K562 (cell line): ENCODE results near the gene ARHGAP42. TPM values are rescaled to one million over a fixed set of nuclear protein-coding genes. Genes with fewer than 3 reads are reported as not detected.

Source experiments
- ATAC-seq: fragments of 200-7000 bp; cut with Tn5 transposase; 3 replicates; pipeline ENCODE4 v1.9.1; 2020; ENCODE audit warnings: moderate library complexity
- BruUV-seq: library from RNA; stranded (reverse); fragments of 400-500 nt; replicated peaks from 2 replicates; lab custom pipeline; 2021; lab: Mats Ljungman, UMichigan
- CTCF ChIA-PET: fragments of 300-600 bp; formaldehyde crosslinking; extraction: SDS; loops from one replicate; lab custom pipeline; 2021; ENCODE audit warnings: low intra/inter-chr PET ratio; lab: Yijun Ruan, JAX
- POLR2A ChIA-PET: fragments of 300-600, 350-650 bp; sonication (Branson Sonifier 250); formaldehyde crosslinking; extraction: SDS; loops from one replicate; lab custom pipeline; 2021; ENCODE audit warnings: antibody characterized with exemption, inconsistent platforms; lab: Yijun Ruan, JAX
- DNase-seq, 4 experiments: peaks; one replicate each; pipeline versions ENCODE4 v3.0.0 to v3.0.0-alpha.2; 2011 to 2018; ENCODE audit warnings: low spot score in 3 of 4, mixed read lengths in 3 of 4; ENCODE audit errors: extremely low read depth in 1 of 4
- FAIRE-seq: peaks from 2 replicates; lab custom pipeline; 2011; peaks lifted over from hg19 to GRCh38; lab: Jason Lieb, UNC
- H2AFZ ChIP-seq: 2 replicates; pipeline ENCODE4 v1.6.0; 2011; ENCODE audit warnings: low read depth, low read length, control low read depth, inconsistent platforms
- H3K27ac ChIP-seq: fragments of 200-600 bp; 3 replicates; pipeline ENCODE4 v1.8.0; 2011; ENCODE audit warnings: low read depth, mild to moderate bottlenecking, control low read depth, inconsistent platforms, low read length, moderate library complexity, mixed read lengths; ENCODE audit errors: extremely low read depth
- H3K27me3 ChIP-seq, 2 experiments: fragments of 300-600 bp in 1 of 2; 2 replicates in 1 of 2; 3 replicates in 1 of 2; pipeline versions ENCODE4 v1.6.0 to v1.8.0; 2011; ENCODE audit warnings: inconsistent platforms in 2 of 2, low read length in 2 of 2, mild to moderate bottlenecking in 1 of 2, mixed read lengths in 1 of 2, moderate library complexity in 1 of 2; ENCODE audit not compliant: control insufficient read depth in 2 of 2, insufficient read depth in 2 of 2
- H3K36me3 ChIP-seq: fragments of 300-600 bp; 3 replicates; pipeline ENCODE4 v1.8.0; 2011; ENCODE audit warnings: mild to moderate bottlenecking, low read length, inconsistent platforms; ENCODE audit not compliant: control insufficient read depth, insufficient read depth
- H3K4me1 ChIP-seq, 2 experiments: fragments of 200-600 bp in 1 of 2; replicated peaks in 1 of 2; 2 replicates in 1 of 2; 3 replicates in 1 of 2; pipeline versions ENCODE4 v1.5.1 to v1.8.0; 2011; ENCODE audit warnings: inconsistent platforms in 2 of 2, low read length in 2 of 2, mild to moderate bottlenecking in 1 of 2, mixed read lengths in 1 of 2, moderate library complexity in 1 of 2; ENCODE audit not compliant: control insufficient read depth in 2 of 2, insufficient read depth in 2 of 2
- H3K4me2 ChIP-seq: 2 replicates; pipeline ENCODE4 v1.6.1; 2011; ENCODE audit warnings: low read length, control low read depth, inconsistent platforms, mixed read lengths; ENCODE audit not compliant: insufficient read depth
- H3K4me3 ChIP-seq: fragments of 200-600 bp; sonication (generic), shearing (Covaris generic); 2 replicates; pipeline ENCODE4 v1.5.1; 2016; ENCODE audit warnings: control low read depth, inconsistent platforms
- H3K79me2 ChIP-seq: fragments of 200-600 bp; 3 replicates; pipeline ENCODE4 v1.8.0; 2011; ENCODE audit warnings: low read length, inconsistent platforms; ENCODE audit not compliant: control insufficient read depth, insufficient read depth
- H3K9ac ChIP-seq, 2 experiments: 2 replicates each; pipeline versions ENCODE4 v1.6.0 to v1.6.1; 2011; ENCODE audit warnings: low read depth in 2 of 2, low read length in 2 of 2, control low read depth in 1 of 2, inconsistent platforms in 1 of 2, mild to moderate bottlenecking in 1 of 2, mixed read lengths in 1 of 2; ENCODE audit not compliant: insufficient read depth in 1 of 2
- H3K9me1 ChIP-seq: one replicate; pipeline ENCODE4 v1.6.0; 2011; ENCODE audit warnings: inconsistent platforms, mild to moderate bottlenecking, low read length, moderate library complexity; ENCODE audit not compliant: control insufficient read depth, insufficient read depth
- H3K9me3 ChIP-seq: replicated peaks from 2 replicates; pipeline ENCODE4 v1.5.1; 2011; ENCODE audit warnings: low read depth, low read length, inconsistent platforms; ENCODE audit not compliant: control insufficient read depth, insufficient read depth
- H4K20me1 ChIP-seq: replicated peaks from 2 replicates; pipeline ENCODE4 v1.6.1; 2011; ENCODE audit warnings: low read length, inconsistent platforms, mixed read lengths; ENCODE audit not compliant: control insufficient read depth, insufficient read depth
- ETV6 ChIP-seq, 3 experiments: fragments of 150-350 bp in 1 of 3; sonication (generic) in 1 of 3; formaldehyde crosslinking in 1 of 3; IDR thresholded peaks; 2 replicates each; pipeline versions ENCODE4 v1.6.1 to v1.8.0; 2014 to 2022; ENCODE audit warnings: borderline replicate concordance in 2 of 3, low read depth in 2 of 3, antibody characterized with exemption in 1 of 3, low read length in 1 of 3, mild to moderate bottlenecking in 1 of 3, missing genetic modification reagents in 1 of 3
- PHF8 ChIP-seq: fragments of 200-600 bp; sonication (generic); IDR thresholded peaks from 2 replicates; pipeline ENCODE4 v1.6.1; 2012; ENCODE audit warnings: mixed run types, mild to moderate bottlenecking, inconsistent platforms, low read length, moderate library complexity, borderline replicate concordance
- ZBTB34 ChIP-seq: fragments of 250-450 bp; sonication (Bioruptor Pico); IDR thresholded peaks from 2 replicates; pipeline ENCODE4 v1.8.0; 2021; ENCODE audit warnings: mild to moderate bottlenecking, moderate library complexity
- WGBS: fragments of 100-300 bp; shearing (Covaris generic); methylation state at CpG from one replicate; pipeline ENCODE4 v1.1.6; 2016; ENCODE audit warnings: low coverage, mixed read lengths; ENCODE audit not compliant: insufficient coverage; ENCODE audit errors: missing lambda C conversion rate; 5-methylcytosine and 5-hydroxymethylcytosine counted together
- in situ Hi-C: fragments of 300-500 bp; cut with MboI; formaldehyde crosslinking; loops from 4 replicates; pipeline ENCODE4 v1.15.0; 2018; ENCODE audit warnings: inconsistent platforms, mixed read lengths
- intact Hi-C: fragments of 100-400 bp; cut with micrococcal nuclease; formaldehyde crosslinking; loops from 2 replicates; pipeline ENCODE4 v1.14.2; 2022
- polyA plus RNA-seq, 8 experiments: library from polyadenylated mRNA; depleted of rRNA in 4 of 8; stranded (reverse) in 5 of 8; unstranded in 3 of 8; fragments of >200 nt; fragmentation: Nextera tagmentation in 2 of 8; fragmentation: Illumina TruSeq in 1 of 8; extraction: Ambion mirVana in 2 of 8; extraction: Trizol in 1 of 8; gene quantifications; 2 replicates each; pipeline versions ENCODE4 v1.2.1 to v1.2.3, GENCODE V29; 2011 to 2014; ENCODE audit warnings: inconsistent platforms in 1 of 8, missing spikeins in 1 of 8
- total RNA-seq, 7 experiments: library from RNA; depleted of rRNA in 6 of 7; stranded (reverse); fragments of >200 nt in 6 of 7; fragmentation: Illumina TruSeq in 2 of 7; extraction: Trizol in 2 of 7; gene quantifications; 2 replicates each; pipeline versions ENCODE4 v1.2.1 to v1.2.3, GENCODE V29; 2011 to 2021; ENCODE audit warnings: low replicate concordance in 1 of 7
- TF ChIP-seq, protein P1 (sequence below), 2 experiments: fragments of 450-650 bp in 1 of 2; IDR thresholded peaks; 2 replicates each; pipeline ENCODE4 v1.6.1; 2011 to 2017; ENCODE audit warnings: low read depth in 2 of 2, antibody characterized with exemption in 1 of 2, borderline replicate concordance in 1 of 2, low read length in 1 of 2, mild to moderate bottlenecking in 1 of 2, mixed read lengths in 1 of 2; ENCODE audit not compliant: control insufficient read depth in 1 of 2

ARHGAP42 gene
- total and polyA plus RNA-seq, 9 of the 15 experiments (the other 6 are each of a cell fraction or from before 2014, with no cell fraction given) = 0.95 to 6.1 (median 2.4) TPM

DNA sequence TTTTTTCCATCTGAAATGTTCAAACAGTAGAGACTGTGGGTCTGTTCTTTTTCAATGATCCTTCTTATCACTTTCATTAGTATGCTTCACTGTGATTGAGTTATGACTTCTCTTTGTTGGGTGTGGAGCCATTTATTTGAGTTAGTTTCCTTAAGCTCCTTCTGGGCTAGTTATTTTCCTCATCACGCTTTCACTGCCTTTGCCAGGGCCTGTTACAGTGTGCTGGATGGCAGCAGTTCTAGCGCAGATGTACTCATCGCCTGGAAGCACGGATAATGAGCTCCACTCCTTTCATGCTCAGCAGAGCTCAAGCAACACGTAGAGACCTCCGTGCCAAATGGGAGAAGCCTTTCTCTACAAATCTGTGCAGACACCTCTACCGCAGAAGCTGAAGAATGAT is 7.0 kb upstream of the ARHGAP42 start:
- intact Hi-C loops = loop anchor here (5.0 kb wide), 1 partner anchor 103 kb away; no protein-coding TSS in a partner anchor
- no peak overlapping the region for H3K4me3 ChIP-seq
- H3K27ac ChIP-seq = no peak overlapping the region
- no peak for FAIRE-seq
- no peaks in the 10 kb centered on the region for H3K9me3 ChIP-seq
- H3K36me3 ChIP-seq = no peaks in the 10 kb centered on the region
- no peaks in the 10 kb centered on the region for H3K79me2 ChIP-seq
- no peak for ATAC-seq
- no TSS peak for BruUV-seq
- no peak overlapping the region for H3K9ac ChIP-seq
- TF ChIP-seq, protein P1, sequence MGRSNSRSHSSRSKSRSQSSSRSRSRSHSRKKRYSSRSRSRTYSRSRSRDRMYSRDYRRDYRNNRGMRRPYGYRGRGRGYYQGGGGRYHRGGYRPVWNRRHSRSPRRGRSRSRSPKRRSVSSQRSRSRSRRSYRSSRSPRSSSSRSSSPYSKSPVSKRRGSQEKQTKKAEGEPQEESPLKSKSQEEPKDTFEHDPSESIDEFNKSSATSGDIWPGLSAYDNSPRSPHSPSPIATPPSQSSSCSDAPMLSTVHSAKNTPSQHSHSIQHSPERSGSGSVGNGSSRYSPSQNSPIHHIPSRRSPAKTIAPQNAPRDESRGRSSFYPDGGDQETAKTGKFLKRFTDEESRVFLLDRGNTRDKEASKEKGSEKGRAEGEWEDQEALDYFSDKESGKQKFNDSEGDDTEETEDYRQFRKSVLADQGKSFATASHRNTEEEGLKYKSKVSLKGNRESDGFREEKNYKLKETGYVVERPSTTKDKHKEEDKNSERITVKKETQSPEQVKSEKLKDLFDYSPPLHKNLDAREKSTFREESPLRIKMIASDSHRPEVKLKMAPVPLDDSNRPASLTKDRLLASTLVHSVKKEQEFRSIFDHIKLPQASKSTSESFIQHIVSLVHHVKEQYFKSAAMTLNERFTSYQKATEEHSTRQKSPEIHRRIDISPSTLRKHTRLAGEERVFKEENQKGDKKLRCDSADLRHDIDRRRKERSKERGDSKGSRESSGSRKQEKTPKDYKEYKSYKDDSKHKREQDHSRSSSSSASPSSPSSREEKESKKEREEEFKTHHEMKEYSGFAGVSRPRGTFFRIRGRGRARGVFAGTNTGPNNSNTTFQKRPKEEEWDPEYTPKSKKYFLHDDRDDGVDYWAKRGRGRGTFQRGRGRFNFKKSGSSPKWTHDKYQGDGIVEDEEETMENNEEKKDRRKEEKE (IDR thresholded peaks at IDR 0.05; ENCODE audit: borderline replicate concordance in 1 of 2, control insufficient read depth in 1 of 2, low read depth in 2 of 2, low read length in 1 of 2) = no peak
- no peak for TF ChIP-seq ETV6 (IDR thresholded peaks at IDR 0.05; ENCODE audit: borderline replicate concordance in 1 of 2, low read depth in 2 of 2, low read length in 1 of 2)
- no peak for TF ChIP-seq ETV6 (CRISPR knock-in tag; IDR thresholded peaks at IDR 0.05; ENCODE audit: borderline replicate concordance)
- TF ChIP-seq PHF8 = no peak
- no peak for TF ChIP-seq ZBTB34 (CRISPR knock-in tag)
- no peak overlapping the region for H2AFZ ChIP-seq
- CTCF ChIA-PET = no interaction called here
- H4K20me1 ChIP-seq = no peaks in the 10 kb centered on the region
- 48% methylated on average over 7 of the region's 7 CpGs for WGBS
- no peaks in the 10 kb centered on the region for H3K27me3 ChIP-seq
- H3K9me1 ChIP-seq = no peaks in the 10 kb centered on the region
- no peaks in the 10 kb centered on the region; a peak in 2 of 5 replicates for H3K4me1 ChIP-seq
- in situ Hi-C loops = no loop called here
- no peak overlapping the region for H3K4me2 ChIP-seq
- no peak for DNase-seq
- POLR2A ChIA-PET = no interaction called here
